Measurements from ENCODE around the gene PGD.

- TF ChIP-seq, protein P1, sequence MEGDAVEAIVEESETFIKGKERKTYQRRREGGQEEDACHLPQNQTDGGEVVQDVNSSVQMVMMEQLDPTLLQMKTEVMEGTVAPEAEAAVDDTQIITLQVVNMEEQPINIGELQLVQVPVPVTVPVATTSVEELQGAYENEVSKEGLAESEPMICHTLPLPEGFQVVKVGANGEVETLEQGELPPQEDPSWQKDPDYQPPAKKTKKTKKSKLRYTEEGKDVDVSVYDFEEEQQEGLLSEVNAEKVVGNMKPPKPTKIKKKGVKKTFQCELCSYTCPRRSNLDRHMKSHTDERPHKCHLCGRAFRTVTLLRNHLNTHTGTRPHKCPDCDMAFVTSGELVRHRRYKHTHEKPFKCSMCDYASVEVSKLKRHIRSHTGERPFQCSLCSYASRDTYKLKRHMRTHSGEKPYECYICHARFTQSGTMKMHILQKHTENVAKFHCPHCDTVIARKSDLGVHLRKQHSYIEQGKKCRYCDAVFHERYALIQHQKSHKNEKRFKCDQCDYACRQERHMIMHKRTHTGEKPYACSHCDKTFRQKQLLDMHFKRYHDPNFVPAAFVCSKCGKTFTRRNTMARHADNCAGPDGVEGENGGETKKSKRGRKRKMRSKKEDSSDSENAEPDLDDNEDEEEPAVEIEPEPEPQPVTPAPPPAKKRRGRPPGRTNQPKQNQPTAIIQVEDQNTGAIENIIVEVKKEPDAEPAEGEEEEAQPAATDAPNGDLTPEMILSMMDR (IDR thresholded peaks at IDR 0.05; ENCODE audit: low read length): no peak
- no peak for TF ChIP-seq EZH2 (IDR thresholded peaks at IDR 0.05; ENCODE audit: borderline replicate concordance, low read length)
These were observed 45.4 kb downstream of the PGD start for GRCh38 chr1:10444248-10444647.

Measured in OCI-LY1 (cell line).